Thyroid gland (tissue), 4 donors: ENCODE results near the gene AKAP6.

Experiments
- CTCF ChIP-seq, 6 experiments: fragments of 200-600 bp in 3 of 6; fragments of 450-650 bp in 3 of 6; sonication (generic) in 3 of 6; IDR thresholded peaks; one replicate each; pipeline ENCODE4 v1.5.1; 2016 to 2019; ENCODE audit warnings: antibody characterized with exemption in 6 of 6, mild to moderate bottlenecking in 2 of 6, inconsistent platforms in 1 of 6, moderate library complexity in 1 of 6
- POLR2A ChIP-seq, 2 donors: fragments of 450-650 bp; IDR thresholded peaks; one replicate each; pipeline ENCODE4 v1.6.1; 2017; ENCODE audit warnings: antibody characterized with exemption in 2 of 2, mild to moderate bottlenecking in 2 of 2, moderate library complexity in 1 of 2

GRCh38 chr14:32694795-32695449 is 365.8 kb downstream of the AKAP6 start:
- TF ChIP-seq POLR2A (IDR thresholded peaks at IDR 0.05): no peak
- no peak for TF ChIP-seq CTCF (IDR thresholded peaks at IDR 0.05)
